Testis (tissue), 2 donors: ENCODE measurements around the gene ZDHHC24.

Experiments
- CTCF ChIP-seq, 3 experiments: fragments of 450-650 bp in 2 of 3; fragments of 200-600 bp in 1 of 3; sonication (generic) in 1 of 3; IDR thresholded peaks; one replicate each; pipeline ENCODE4 v1.5.1; 2016 to 2019; ENCODE audit warnings: antibody characterized with exemption in 3 of 3, mild to moderate bottlenecking in 2 of 3, moderate library complexity in 1 of 3
- POLR2A ChIP-seq: fragments of 450-650 bp; IDR thresholded peaks from one replicate; pipeline ENCODE4 v1.6.1; 2017; ENCODE audit warnings: antibody characterized with exemption, mild to moderate bottlenecking, moderate library complexity

GRCh38 chr11:66570079-66570849, 24.4 kb upstream of the ZDHHC24 start:
- TF ChIP-seq CTCF (IDR thresholded peaks at IDR 0.05) = no peak
- TF ChIP-seq POLR2A = no peak
